GM12865 (cell line): Measurements from ENCODE around the gene RGS6.
A peak's percentile ranks its signal among the peaks of the same experiment; 100 is the strongest.

ENCODE experiments used
- DNase-seq: peaks from one replicate; pipeline ENCODE4 v3.0.0; 2010; ENCODE audit warnings: low read depth
- H3K4me3 ChIP-seq: 2 replicates; pipeline ENCODE4 v1.5.1; 2011; ENCODE audit warnings: mild to moderate bottlenecking, low read depth, low read length, control low read depth
- TF ChIP-seq, protein P1 (sequence below): IDR thresholded peaks from 2 replicates; pipeline ENCODE4 v1.5.1; 2011; ENCODE audit warnings: low read length, control low read depth, low read depth, inconsistent platforms; ENCODE audit not compliant: insufficient read depth; ENCODE audit errors: missing control alignments

Gene RGS6

GRCh38 chr14:71966528-71966927 is 34.3 kb downstream of the RGS6 start:
- H3K4me3 ChIP-seq, result no peak overlapping the region
- no peak for DNase-seq
- TF ChIP-seq, protein P1, sequence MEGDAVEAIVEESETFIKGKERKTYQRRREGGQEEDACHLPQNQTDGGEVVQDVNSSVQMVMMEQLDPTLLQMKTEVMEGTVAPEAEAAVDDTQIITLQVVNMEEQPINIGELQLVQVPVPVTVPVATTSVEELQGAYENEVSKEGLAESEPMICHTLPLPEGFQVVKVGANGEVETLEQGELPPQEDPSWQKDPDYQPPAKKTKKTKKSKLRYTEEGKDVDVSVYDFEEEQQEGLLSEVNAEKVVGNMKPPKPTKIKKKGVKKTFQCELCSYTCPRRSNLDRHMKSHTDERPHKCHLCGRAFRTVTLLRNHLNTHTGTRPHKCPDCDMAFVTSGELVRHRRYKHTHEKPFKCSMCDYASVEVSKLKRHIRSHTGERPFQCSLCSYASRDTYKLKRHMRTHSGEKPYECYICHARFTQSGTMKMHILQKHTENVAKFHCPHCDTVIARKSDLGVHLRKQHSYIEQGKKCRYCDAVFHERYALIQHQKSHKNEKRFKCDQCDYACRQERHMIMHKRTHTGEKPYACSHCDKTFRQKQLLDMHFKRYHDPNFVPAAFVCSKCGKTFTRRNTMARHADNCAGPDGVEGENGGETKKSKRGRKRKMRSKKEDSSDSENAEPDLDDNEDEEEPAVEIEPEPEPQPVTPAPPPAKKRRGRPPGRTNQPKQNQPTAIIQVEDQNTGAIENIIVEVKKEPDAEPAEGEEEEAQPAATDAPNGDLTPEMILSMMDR, result no peak

DNA sequence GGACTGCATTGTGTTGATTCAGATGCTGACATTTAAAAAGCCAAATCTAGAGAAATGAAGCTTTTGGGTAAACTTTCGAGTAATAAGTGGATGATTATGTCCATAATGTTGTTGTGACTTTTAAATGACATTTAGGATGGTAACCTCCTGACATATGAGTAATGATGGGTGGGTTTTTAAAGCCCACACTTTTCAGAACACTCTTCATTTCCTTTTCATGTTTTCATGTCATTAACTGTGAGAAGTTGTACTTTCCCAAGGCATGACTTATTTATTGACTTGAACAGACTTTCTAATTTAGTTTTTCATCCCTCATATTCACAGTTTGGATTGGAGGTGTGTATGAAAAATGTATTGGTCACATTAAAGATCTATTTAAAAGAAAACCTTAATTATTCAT is 35.5 kb downstream of the RGS6 start:
- DNase-seq, result peak; percentile 42
- TF ChIP-seq, protein P1, result no peak
- no peak overlapping the region for H3K4me3 ChIP-seq

DNA sequence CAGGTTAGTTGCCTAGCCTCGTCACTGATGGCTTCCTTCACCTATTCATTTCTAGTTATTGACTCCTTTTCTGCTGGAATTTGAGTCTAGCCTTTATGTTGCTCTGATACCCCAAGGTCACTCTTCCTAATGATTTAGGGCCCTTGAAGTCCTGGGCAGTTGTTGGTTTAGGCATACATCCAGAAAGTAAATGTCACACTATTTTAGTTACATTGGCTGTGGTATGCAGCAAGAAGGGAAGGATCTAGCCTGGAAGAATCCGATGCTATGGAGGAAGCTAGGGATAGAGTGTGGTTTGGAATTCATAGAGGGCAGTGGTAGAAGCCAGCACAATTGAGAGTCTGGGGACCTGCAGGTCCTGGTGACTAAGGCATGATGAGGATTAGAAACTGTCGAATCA is 38.0 kb downstream of the RGS6 start:
- TF ChIP-seq, protein P1, result no peak
- DNase-seq, result no peak

DNA sequence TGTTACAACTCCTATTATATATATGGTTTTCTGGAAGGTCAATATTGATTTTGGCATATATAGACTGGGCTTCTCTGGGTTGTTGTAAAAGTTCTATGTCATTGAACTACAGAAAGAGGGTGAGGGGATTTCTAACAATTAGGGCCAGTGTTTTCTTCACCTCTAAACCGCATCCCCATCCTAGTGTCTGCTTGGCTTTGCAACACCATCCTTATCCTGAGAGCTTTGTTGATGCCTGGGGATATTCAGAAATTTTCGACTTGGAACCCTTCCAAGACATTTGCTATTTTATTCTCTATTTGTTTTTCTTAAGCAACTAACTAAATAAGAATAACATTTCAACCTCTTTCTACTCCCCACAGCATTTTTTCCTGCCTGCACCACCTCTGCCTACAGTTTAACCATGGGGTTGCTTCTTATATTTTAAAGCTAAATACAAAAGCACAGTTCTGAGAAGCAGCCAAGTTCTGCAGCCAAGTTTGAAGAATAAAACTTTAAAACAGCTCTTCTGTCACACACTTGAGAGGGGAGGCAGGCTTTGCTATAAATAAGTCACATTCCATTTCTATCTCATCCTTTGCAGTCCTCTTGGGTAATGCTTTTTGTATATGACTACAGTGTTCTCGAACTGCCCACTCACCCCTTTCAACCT is 53.4 kb downstream of the RGS6 start:
- no peak overlapping the region for H3K4me3 ChIP-seq
- TF ChIP-seq, protein P1, result no peak
- DNase-seq, result no peak

More for the DNA sequence above, 38.0 kb downstream of the RGS6 start:
- H3K4me3 ChIP-seq, result no peak overlapping the region

- H3K4me3 ChIP-seq, result no peak overlapping the region
Measured at GRCh38 chr14:71988476-71988875, 56.2 kb downstream of the RGS6 start.

DNA sequence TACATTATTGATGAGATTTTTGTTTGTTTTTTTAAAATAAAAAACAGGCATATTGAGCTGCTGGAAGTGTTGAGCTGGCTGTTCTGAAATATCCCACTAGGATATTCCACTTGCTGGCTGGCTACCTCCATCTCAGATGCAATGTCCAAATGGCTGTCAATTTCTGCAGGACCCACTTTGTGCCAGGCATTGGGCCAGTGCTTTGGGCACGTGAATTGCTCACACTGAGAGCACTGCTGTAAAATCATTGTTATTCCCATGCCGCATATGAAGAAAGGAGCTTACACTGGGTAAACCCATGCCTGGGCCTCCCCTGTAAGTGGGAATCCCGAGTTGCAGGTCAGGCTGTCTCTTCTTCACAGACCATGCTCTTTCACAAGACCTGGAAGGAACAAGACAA is 56.7 kb downstream of the RGS6 start:
- DNase-seq, result no peak
- no peak overlapping the region for H3K4me3 ChIP-seq
- TF ChIP-seq, protein P1, result no peak

More at GRCh38 chr14:71988476-71988875, 56.2 kb downstream of the RGS6 start:
- DNase-seq, result no peak
- TF ChIP-seq, protein P1, result no peak

DNA sequence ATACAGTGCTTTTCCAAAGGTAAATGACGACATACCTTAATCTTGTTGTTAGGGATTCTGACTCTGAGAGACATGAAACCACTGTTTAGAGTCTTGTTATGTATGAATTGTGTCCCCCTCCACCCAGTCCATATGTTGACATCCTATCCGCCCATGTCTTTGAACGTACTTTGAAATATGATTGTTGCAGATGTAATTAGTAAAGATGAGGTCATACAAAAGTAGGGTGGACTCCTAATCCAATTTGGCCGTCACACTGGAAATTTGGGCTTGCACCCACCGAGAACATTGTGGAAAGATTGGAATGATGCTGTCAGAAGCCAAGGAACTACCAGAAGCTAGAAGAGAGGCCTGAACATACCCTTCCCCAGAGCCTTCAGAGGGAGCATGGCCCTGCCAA is 62.2 kb downstream of the RGS6 start:
- TF ChIP-seq, protein P1, result no peak
- H3K4me3 ChIP-seq, result no peak overlapping the region
- no peak for DNase-seq
